HG03565 (cell line): ENCODE measurements around the gene LYSET.
"Not testable (repeated sequence)": the region's sequence is repeated elsewhere in the genome, so short reads cannot be mapped to it uniquely, and the experiment has no call there.

Experiments used
- ATAC-seq: cut with Tn5 transposase; IDR thresholded peaks from one replicate; pipeline ENCODE4 v1.9.1; 2021; ENCODE audit warnings: mild to moderate bottlenecking, moderate library complexity; ENCODE audit not compliant: unreplicated experiment

LYSET gene

DNA sequence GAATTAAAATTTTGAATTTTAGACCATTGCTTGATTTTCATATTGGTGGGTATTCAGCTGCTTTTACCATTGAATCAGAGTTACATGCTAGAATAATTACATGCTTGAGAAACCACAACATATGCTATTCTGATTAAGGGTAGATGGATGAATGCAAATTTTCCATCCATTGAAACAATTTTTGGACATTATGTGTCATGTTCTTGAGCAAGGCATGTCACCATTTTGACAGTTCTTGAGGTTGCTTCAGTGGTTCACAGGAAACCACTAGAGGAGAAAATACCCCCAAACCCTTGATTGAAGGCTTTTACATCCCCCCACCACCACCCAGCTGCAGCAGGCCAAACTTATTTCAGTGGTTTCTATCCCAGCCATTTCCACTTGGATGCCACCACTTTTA lies 35.4 kb downstream of the LYSET start:
- ATAC-seq: no peak

DNA sequence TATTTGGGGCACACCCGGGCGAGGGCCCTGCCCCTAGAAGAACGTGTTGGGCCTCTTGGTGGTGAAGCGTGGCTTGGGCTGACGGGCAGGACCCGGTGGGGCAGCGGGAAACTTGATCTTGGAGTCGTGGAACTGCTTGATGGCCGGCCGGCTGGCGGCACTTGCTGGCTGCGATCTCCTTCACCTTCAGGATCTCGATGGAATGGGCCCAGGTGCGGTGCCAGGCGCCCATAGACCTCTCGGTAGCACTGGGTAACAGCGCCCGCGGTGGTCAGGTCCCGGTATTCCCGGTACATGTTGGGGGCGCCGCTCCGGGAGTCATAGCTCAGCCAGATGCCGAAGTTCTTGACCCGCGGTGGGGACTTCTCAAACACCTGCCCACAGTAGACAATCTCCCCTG lies 38.4 kb downstream of the LYSET start:
- no peak for ATAC-seq

DNA sequence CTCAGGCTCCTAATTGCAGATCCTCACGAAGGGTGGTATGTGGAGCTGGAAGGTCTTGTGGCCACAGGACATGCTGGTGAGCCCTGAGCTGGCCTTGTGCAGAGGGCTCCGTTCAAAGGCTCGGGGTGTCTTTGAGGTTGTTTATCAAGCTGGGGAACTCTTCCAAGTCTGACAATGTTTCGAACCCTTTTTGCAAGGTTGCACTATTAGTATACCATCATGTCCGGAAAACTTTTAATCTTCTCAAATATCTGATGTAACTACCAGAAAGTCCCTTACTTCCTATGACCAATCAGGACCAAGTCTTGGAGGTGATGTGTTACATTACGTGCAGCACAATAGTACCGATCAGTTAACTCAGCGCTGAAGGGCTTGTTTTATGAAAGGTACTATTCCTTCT lies 43.4 kb downstream of the LYSET start:
- no peak for ATAC-seq

DNA sequence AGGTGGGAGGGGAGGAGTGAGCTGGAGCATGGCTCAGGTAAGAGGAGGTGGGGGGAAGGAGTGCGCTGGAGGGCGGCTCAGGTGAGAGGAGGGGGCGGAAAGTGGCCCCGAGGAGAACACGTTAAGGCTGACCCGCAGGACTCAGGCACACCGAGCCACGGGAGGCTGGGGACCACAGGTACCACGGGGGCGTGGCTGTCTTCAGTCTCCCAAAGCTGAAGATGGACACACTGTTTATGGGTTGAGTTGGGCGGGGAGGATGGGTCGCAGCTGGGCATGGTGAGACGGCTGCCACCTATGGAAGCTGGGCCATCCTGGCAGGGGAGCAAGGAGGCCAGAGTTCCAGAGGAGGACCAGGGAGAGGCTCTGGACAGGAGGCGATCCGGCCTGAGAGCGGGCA lies 45.4 kb downstream of the LYSET start:
- no peak for ATAC-seq

DNA sequence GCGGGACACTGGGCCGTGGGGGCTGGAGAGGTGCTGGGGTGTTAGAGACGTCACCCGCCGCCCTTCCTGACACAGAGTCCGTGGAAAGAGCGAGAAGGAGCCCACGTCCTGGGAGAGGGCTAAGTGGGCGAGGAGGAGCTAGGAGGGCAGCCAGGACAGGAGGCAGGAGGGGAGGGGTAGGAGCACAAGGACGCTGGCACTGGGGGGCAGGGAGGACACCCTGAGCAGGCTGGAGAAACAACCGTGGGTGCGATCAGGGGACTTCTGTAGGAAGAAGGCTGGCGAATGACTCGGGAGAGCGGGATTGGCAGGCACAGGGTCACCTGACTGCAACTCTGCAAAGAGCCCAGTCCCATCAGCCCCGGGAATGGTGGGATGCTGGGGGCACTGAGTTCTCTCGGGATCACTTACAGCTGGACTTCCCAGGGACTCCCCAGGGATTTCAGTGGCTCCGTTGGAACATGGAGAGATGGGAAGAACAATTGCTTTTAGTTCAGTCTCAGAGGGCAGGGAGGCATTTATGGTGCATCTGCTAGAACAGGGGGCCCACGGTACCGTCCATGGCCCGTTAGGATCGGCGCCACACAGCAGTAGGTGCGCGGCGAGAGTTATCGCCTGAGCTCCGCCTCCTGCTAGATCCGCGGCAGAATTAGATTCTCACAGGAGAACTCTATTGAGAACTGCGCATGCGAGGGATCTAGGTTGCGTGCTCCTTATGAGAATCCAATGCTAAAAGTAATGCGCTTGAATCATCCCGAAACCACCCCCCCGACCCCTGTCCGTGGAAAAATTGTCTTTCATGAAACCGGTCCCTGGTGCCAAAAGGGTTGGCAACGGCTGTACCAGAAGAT lies 46.2 kb downstream of the LYSET start:
- no peak for ATAC-seq

DNA sequence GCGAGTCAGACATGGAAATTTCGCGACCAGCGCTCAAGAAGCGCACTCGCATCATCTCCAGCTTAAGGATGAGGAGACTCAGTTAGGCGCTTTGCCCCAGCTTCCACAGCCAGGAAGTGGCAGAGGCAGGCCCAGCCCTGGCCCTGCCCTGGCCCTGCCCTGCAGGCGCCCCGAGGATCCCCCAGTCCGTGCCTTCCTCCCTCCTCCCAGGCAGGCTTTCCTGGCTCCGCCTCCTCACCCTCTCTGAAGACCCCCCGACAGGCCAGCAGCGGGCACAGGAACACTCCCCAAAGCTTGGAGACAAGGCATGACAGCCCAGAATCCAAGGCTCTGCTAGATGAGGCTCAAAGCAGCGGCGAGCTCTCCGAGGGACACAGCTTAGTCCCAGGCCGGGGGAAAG lies 47.0 kb downstream of the LYSET start:
- no peak for ATAC-seq

DNA sequence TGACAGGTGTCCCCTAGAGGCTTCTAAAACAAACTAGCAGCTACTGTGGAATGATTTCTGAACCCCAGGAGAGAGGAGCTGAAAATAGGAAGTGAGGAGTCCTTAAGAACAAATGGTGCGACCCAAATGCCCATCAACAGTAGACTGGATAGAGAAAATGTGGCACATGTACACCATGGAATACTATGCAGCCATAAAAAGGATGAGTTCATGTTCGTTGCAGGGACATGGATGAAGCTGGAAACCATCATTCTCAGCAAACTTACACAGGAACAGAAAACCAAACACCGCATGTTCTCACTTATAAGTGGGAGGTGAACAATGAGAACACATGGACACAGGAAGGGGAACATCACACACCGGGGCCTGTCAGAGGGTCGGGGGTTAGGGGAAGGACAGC lies 48.0 kb downstream of the LYSET start:
- ATAC-seq: not testable (repeated sequence)

DNA sequence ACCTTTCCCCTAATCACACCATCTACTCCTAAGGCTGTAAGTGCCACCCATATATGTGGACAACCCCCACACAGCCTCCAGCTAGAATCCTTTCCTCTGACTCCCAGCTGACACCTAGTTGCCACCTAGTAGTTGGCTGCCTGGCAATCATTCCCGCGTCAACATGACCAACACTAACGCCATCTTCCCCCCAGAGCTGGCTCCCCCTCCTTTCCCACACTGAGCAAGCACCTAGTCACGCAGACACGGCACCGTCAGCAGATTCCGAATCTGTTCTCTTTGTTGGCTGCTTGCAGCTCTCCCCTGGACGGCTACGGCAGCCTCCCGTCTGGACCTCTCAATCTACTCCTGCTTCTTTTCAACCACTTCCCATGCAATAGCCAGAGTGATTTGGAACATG lies 49.7 kb downstream of the LYSET start:
- ATAC-seq: no peak
